GM21526 (cell line): ENCODE results near the gene CCDC34.

ENCODE experiments used
- ATAC-seq: cut with Tn5 transposase; IDR thresholded peaks from one replicate; pipeline ENCODE4 v1.9.1; 2021; ENCODE audit warnings: moderate library complexity; ENCODE audit not compliant: unreplicated experiment, low FRiP score

CCDC34 gene, protein sequence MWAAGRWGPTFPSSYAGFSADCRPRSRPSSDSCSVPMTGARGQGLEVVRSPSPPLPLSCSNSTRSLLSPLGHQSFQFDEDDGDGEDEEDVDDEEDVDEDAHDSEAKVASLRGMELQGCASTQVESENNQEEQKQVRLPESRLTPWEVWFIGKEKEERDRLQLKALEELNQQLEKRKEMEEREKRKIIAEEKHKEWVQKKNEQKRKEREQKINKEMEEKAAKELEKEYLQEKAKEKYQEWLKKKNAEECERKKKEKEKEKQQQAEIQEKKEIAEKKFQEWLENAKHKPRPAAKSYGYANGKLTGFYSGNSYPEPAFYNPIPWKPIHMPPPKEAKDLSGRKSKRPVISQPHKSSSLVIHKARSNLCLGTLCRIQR

DNA sequence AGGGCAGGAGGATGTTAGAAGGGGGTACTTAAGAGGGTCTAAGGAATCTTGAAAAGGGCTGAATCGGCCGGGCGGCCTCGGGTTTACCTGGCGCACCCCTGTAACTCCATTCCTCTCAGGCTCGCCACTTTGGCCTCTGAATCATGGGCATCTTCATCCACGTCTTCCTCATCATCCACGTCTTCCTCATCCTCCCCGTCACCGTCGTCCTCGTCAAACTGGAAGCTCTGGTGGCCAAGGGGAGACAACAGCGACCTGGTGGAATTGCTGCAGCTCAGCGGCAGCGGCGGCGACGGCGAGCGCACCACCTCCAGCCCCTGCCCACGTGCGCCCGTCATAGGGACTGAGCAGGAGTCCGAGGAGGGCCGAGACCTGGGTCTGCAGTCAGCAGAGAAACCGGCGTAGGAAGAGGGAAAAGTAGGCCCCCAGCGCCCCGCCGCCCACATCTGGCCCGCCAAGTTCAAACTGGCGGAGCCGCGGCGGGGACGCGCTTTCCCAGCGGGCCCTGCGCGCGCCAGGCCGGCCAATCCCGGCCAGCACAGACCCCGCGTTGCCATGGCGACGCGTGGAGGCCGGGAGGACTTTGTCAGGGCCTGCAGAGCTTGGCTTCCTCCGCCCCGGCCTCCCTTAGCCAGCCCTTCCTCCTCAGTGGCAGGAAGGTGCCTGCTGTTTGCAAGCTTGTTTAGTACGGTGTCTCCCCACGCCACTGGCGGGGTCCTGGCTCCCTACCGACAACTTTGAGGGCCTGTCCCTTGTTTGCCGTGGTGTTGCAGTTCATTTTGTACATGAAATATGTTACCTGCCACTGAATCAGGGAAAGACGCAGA, at the start of gene CCDC34:
Gene CCDC34 (minus strand): TSS at position 467 of the 827 bp plus-strand sequence. CDS start 21 bp downstream, at position 446.
- ATAC-seq = peak; percentile 99

DNA sequence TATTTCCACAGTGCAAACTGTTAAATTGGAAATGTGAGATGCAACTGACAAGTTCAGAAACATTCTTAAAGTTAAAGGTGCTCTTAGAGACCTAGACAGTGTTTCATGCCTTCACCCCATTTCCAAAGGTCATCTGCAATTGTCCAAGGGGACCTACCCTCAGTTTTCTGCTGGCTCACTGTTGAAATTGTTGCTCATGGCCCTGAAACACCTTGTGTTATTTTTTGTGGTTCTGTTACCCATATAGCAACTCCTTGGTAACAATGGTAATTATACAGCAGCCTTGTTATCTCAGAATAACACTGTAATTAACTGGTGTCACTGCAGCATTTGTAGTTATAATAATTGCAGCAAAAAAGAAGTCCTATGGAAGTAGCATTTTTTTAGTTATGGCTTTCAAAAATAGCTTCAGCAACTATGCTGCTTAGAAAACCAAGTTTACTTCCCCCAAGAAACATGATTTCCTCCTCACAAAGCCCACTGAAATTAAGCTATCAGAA, 49.2 kb upstream of the CCDC34 start:
- ATAC-seq = no peak

DNA sequence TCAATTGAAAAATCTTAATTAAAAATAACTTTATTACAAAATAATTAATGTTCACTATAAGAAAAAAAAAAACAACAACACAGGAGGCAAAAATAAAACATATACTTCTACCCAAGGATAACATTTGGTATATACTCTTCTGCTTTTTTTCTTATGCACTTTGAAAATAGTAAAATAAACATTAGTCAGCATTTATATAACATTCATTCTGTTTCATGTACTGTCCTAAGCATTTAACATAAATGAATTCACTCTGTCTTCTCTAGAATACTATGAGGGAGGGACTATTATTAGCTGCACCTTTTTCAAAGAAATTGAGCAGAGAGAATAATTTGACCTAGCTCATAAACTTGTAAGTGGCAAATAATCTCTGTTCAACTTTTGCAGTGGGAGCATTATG, 48.3 kb upstream of the CCDC34 start:
- ATAC-seq = no peak

DNA sequence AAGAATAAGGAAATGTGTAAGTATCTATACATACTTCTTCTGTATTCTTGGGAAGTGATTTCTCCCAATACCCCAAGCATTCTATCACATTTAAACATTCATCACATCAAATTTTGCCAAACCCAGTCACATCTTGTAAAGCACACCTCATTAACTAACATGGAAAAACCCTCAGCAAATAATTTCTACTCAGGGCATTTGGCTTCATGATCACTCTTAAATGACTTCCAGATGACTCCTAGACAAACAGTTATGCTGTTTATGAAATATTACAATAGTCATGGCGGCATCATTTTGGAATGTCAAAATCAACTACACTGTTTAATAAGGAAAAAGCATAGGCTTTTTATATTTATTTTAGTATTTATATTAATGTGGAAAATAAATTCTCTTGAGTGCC, 47.3 kb upstream of the CCDC34 start:
- ATAC-seq = no peak

DNA sequence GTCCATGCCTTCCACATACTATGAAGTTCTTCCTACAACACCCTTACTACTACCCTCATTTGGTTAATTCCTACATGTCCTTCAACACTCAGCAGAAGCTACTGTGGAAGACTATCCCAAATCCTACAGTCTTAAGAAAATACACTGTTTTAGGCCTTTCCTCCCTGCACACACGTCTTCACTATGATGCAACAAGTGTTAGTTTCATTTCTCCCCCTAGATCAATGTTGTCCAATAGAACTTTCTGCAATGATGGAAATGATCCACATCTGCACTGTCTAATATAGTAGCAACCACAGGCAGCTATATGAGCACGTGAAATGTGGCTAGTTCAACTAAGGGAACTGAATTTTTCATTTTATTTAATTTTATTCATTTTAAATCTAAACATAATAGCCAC, 46.7 kb upstream of the CCDC34 start:
- ATAC-seq = no peak

DNA sequence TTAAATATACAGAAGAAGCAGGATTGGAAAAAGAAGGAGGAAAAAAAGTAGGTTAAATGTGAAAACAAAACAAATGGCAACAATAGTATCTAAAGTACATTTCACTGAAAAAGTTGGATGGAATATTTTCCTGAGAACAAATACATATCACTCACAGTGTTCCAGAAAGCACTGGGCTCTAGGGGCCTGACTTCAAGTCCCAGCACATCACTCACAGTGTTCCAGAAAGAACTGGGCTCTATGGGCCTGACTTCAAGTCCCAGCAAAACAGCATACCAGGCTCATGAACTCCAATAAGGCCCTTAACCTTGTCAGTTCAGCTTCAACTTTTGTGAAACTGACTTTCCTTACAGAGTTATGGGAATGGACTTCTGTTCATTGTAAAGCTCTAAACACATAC, 46.0 kb upstream of the CCDC34 start:
- no peak for ATAC-seq

DNA sequence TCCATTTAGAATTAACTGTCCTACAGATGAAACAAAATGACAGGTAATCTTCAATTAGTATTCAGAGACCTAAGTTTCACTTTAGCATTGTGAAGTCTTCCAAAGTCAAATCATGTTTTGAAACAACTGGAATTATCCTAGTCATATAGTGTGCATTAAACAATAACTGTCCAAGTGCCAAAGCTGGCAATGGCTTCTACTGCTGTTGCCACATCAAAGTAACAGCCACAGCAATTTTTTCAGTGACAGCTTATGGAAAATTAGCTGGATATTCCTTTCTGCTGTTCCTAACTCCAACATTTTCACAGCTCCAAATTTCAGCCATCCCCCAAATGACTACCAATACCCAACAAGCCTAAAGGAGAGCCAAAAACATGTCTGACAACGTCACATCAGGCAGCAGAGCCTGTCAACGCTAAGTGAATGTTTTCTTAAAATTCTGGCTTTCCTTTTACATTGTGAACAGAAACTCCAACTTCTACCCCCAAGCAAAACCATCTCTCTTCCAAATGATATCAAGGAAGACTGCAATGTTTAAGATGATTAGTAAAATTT, 45.3 kb upstream of the CCDC34 start:
- ATAC-seq = no peak

DNA sequence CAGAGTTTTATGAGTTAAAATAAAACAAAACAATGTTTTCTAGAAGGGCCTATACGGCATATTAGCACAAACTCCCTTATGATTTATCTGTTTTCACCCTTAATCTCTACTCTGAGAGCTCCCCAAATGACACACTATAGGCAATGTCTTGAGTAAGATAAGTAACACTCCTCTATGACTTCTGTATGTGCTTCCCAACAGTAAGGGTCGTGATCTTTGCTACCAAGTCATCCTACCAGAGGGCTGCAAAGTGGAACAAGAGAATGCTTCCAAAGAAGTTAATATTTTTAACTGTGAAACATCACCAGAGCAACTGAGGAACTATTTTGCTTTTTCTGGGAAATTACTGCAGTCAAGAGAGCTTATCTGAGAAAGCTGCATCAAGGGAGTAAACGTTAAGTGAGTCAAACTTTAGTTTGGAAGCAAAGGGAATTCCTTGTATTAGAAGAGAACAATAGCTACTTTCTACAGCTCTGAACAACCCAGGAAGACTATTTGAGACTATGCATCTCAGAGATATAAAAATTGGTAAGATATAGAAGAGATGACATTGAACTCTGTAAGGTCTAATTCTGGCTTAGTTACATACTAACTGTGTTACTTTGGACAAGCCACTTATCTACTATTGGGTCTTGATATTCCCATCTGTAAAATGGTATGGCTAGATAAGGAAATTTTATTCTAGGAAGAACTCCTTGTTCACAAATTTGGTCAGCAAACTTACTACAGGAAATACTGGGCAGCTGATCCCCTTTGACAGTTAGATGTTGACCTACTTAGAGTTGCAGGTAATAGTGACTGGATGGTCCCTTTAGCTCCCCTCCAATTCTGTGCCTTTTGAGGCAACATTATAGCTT, 43.7 kb upstream of the CCDC34 start:
- ATAC-seq = no peak

DNA sequence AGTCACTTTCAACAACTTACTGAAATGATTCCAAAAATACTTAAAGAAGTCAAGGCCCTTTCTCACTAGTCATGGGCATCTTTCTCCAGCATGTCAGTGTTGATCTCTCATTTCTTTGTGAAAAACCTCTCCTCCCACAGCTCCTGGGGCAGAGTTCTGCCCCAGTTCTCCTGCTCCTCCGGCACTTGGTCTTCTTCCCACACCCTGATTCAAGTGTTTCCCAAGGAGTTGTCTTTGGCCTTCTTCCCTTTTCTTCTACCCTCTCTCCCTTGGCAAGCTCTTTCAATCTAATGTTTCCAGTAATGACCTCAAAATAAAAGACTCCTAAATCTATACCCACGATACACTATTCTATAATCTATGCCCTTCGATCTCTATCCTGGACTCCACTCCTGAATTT, 42.1 kb upstream of the CCDC34 start:
- ATAC-seq = no peak

DNA sequence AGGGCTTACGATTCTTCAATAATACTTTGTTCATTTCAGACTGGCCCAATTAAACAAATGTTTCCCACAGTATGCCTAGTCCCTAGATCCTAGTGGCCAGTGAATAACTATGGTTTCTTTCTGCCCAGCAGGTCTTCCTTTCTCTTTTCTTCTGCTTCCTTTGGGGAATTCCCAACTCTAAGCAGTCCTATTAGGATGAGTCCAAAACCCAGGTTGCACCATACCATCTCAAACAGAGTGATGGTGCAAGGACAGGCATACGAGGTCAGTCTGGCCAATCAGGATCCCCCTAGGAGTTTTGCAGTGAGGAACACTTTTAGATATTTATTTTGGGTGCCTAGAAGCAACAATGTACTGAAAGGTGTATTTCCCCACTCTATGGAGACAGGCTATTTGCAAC, 41.4 kb upstream of the CCDC34 start:
- no peak for ATAC-seq

DNA sequence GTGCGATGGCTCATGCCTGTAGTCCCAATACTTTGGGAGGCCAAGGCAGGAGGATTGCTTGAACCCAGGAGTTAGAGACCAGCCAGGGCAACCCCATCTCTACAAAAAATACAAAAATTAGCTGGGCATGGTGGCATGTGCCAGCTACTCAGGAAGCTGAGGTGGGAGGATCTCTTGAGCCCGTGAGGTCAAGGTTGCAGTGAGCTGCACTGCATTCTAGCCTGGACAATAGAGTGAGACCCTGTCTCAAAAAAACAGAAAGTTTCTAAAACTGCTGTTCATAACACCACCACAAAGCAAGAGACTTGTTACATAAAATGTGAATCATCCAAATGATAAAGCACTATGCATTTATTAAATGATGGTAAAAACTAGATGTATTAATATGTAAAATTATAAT, 40.2 kb upstream of the CCDC34 start:
- ATAC-seq = no peak

DNA sequence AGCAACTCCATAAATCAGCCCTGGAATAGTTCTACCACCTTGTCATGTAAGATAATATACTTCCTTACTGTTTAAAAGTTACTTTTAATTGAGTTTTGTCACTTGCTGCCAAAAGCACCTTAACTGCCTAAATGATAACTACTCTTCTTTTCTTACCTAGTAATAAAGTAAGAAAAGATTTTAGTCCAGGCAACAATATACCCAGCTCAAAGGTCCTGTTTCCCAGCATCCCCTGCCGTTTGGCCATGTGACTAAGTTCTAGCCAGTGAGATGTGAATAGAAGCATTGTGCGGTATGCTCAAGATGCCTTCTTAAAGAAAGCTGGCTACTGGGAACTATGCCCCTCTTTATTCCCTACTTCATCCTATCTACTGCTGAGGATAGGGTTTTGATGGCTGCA, 39.4 kb upstream of the CCDC34 start:
- ATAC-seq = no peak

DNA sequence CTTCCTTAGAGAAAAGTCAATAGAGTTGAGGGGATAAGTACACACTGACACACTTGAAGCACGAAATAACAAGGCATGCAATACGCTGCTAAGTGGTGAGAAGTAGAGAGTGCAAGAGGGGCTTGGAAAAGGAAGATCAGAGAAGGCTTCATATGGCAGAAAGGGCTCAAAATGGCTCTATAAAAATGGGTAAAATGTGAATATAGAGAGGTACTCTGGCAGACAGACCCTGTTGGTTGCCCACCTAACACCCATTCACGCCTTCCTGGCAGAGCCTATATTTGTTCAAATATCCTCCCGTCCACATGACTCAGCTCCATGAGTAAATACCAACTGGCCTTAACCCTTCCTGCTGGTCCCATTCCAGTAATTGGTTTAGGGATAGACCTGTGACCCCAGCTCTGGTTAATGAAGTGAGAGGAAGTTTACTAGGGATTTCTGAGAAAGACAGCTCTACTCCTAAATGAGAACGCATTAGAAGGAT, 38.9 kb upstream of the CCDC34 start:
- no peak for ATAC-seq

DNA sequence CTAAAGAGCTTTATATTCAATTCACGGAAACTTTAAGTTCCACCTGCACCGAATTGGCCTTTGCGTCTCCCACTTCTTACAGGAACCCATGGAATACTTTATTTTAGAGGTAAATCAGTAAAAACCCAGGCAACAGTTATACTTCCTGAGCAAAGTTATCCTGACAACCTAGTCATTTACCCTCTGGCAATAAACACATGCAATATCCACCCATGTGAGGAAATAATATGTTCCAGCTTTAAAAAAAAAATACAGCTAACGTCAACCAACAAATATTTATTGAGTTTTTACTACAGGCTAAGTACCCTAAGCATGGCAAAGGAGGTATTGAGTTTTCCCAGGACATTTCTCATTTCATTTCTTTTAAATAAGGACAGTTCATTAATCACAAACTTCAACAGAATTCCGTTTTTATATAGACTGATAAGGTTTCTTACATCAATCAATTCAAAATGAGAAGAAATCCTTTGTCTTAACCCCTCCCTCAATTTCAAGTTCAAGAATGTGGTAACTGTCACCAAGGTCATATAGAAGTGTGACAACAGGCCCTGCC, 38.3 kb upstream of the CCDC34 start:
- no peak for ATAC-seq

DNA sequence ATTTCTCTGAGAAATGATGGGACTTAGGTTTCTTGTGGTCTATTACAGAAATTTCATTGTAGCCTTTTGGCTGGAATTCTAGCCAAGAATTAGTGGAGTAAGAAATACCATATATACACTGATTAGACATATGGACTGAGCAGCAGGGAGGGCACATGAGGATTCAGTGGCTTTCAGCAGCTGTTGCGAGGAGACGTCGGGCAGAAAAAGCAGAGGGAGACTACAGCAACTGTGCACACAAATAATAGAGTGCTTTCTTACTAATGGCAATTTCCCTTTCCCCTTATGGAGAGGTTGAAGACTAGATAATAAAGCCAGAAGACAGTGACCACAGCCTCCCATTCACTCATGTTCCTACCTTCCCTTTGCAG, 35.4 kb upstream of the CCDC34 start:
- no peak for ATAC-seq

DNA sequence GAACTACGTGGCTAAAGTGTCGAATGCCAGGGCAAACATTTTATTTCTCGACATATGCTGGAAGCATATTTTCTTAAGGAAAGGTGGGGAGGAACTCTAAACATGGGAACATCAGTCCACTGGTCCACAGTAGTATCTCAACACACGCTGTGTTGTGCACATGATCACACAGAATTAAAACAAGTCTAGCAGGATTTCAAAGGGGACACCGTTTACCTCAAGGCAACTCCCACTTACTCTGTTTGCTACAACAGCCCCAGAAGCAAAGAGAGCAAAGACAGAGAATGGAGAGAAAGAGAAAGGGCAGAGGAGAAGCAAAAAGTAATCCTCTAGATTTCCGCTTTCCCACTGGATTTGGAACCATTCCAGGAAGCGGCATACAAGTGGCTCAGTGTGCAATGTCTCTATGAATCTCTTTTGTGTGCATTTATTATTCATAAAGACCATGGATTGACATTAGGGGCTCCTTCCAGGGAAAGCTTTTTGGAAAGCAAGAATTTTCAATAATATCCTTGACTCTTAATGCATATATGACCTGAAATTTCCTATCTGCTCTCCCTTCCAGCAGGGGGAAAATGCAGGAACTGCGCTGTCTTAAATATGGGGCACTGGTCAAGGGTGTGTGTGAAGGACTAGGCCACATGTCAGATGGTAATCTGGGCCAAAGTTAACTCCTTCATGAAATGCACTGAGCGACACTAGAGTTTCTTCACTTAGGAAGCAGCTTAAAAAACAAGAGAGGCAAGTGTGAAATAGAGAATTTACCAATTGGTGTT, 34.8 kb upstream of the CCDC34 start:
- ATAC-seq = no peak

DNA sequence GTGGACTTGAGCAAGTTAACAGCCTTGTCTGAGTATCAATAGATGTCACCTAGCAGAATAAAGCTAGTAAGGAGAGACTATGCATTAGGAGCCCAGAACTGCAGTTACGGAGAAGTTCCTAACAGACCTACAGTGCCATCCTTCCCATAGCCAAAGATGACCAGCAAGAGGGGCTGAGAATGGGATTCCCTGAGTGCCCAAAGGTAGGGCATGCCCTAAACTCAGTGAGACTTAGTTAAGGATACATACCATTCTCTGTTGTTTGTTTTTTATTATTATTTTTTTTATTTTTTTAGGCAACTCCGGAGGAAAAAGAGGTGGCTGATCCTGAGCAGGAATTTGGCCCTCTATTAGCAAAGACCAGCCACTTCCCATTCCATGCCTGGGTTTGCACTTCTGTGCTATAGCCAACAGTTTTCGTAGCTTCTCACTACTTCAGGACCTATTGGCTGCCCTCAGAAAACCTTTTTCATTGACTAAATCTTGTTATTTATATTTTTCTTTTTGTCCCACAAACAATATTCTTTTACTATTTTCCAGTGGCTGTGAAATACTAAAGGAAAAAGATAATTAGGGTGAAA, 33.3 kb upstream of the CCDC34 start:
- no peak for ATAC-seq

DNA sequence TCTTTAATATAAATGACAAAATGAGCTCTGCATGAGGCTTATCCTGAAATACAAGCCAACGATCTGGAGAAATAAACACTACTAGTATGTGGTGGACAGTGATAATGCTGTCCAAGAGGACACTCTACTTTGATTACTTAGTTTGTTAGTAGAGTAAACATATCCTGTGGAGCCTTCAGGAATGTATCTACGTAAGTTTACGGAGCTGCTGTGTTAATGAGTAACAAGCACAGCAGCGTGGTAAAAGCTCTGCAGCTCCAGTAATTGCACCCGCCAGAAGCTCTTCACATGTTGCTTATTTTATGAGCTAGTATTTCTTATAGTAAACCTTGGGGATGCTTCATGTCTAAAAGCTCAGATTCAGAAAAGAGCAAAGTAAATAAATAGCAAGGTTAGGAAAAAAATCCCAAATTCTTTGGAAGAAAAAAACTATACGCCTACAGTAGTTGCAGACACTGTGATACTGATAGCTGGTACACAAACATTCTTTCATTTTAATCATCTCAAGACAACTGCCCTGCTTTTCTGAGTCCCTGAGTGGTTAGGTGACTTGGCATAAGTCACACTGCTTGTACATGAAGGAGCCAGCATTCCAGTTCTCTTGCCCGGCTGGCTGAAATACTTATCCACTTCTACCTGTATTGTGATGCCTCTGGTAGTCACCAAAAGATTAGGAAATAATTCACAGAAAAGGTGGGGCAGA, 32.7 kb upstream of the CCDC34 start:
- ATAC-seq = no peak
